HG02852 (cell line): ENCODE data around the gene SYT12.
"Not testable (repeated sequence)": the region's sequence is repeated elsewhere in the genome, so short reads cannot be mapped to it uniquely, and the experiment has no call there.

Experiments used
- ATAC-seq: cut with Tn5 transposase; IDR thresholded peaks from one replicate; pipeline ENCODE4 v1.9.1; 2021; ENCODE audit warnings: mild to moderate bottlenecking, moderate library complexity; ENCODE audit not compliant: unreplicated experiment

Gene SYT12

GRCh38 chr11:66992041-66992440 lies 30.9 kb upstream of the SYT12 start:
- ATAC-seq, result no peak

DNA sequence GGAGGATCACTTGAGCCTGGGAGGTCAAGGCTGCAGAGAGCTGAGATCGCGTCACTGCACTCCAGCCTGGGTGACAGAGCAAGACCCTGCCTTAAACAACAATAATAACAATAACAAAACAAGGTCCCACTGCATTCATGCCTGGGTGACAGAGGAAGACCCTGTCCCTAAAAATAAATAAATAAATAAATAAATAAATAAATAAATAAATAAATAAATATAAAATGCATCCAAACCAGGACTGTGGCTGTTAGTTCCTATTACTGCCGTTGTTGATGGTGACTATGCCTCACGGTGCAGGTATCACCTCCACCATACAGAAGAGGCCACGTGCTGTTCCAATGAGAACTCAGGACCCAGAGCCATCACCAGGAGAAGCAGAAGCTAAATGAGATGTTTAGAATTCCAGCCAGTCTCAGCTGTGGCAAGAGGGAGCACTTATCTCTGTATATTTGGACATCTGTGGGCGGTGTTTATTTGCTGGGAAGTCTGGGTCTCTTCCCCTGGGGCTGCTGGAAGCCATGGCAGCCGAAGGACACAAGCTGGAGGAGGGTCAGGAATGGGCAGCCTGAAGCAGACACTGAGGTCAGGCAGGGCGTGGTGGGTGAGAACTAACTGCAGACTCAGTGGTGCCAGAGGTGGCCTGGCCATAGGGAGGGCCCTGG lies 26.2 kb upstream of the SYT12 start:
- no peak for ATAC-seq

- ATAC-seq, result no peak
These were observed 23.4 kb upstream of the SYT12 start for GRCh38 chr11:66999555-66999954.

- ATAC-seq, result no peak
These were observed 21.6 kb upstream of the SYT12 start for GRCh38 chr11:67001332-67001731.

DNA sequence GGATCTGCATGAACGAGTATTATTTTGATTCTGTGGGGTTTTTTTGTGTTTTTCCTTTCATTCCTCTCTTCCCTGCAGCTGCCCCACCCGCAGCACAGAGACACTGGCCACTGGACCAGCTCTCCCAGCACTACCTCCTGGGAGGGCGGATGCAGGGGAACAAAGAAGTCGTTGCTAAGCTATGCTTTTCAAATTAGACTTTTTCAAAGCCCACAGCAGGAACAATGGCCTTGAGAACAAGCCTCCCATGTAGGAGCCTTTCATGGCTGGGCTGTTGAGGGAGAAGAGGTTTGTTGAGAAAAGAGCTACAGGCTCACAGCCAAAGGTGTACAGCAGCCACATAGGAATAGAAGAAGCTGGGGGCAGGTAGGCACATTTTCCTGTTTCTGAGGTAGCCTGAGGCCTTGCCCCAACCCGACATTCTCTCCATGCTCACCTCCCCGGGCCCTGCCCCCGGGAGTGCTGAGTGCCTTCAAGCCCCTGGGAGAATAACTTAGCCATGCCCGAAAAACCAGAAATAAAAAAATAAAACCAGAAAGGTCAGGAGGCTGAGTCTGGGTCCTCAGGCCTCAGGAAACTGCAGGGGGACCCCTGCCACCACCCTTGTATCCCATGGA lies 20.5 kb upstream of the SYT12 start:
- ATAC-seq, result no peak

DNA sequence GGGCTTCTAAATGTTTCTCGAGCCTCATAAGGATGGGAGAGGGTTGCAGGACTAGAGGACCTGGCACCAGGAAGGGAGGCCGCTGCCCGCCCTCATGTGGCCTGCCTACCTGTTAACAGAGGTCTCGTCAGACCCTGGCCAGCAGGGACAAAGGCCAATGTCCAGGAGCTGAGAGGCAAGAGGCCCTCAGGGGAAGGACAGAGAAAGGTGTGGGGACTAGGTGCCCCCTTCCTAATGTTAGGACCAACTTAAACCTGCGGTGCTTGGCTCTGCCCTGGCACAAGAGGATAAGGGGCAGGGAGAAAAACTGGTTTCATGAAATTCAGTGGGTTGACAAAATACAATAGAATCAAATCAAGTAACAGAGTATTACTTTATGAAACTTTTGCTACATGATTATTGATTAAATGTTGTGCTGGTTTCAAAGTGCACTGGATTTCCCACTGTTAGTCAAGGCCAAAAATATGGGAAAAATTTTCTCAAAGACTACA lies 20.0 kb upstream of the SYT12 start:
- no peak for ATAC-seq

DNA sequence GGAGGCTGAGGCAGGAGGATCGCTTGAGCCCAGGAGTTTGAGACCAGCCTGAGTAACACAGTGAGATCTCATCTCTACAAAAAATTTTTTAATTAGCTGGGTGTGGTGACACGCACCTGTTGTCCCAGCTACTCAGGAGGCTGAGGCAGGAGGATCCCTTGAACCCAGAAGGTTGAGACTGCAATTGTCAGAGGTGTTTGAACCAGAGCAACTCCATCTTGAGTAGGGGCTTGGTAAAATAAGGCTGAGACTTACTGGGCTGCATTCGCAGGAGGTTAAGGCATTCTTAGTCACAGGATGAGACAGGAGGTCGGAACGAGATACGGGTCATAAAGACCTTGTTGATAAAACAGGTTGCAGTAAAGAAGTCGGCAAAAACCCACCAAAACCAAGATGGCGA lies 17.7 kb upstream of the SYT12 start:
- ATAC-seq, result not testable (repeated sequence)

- ATAC-seq, result no peak
These were observed 16.7 kb upstream of the SYT12 start for GRCh38 chr11:67006029-67006884.

DNA sequence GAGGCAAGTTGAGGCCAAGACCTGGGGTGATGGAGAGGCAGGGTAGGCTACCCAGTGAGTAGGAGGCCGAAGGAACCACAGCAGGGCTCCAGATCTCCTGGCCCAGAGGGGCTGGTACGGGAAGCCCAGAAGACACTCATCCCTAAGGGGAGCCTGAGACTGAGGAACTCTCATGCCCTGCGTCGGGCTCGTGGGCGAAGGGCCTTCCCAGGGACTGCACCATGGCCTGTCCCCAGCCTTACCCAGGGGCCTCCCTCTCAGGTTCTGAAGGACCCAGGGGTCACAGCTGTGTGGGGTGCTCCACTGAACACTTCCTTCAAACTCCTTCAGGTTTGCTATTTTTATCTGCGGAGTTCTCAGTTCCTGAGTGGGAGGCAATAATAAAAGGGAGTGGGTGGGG lies 15.8 kb upstream of the SYT12 start:
- ATAC-seq, result no peak

GRCh38 chr11:67010296-67010905 lies 12.5 kb upstream of the SYT12 start:
- ATAC-seq, result no peak

GRCh38 chr11:67013511-67014045 lies 9.4 kb upstream of the SYT12 start:
- no peak for ATAC-seq

DNA sequence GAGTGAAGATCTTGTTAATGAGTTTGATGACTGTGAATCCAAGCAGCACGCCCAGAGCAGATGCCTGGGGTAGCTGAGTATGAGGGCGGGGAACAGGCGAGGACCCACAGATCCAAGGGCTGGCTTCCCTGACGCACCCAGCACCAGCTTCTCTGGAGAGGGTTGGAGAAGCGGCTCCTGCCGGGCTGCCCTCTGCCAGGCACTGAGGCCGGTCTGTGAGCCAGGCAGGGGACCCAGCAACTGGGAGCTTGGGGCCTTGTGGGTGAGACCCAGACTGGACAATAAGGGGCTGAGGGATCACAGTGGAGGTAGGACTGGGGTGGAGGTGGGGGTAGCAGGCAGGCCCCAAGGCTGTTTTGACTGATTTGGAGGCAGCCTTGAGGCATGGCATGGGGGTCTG lies 8.6 kb upstream of the SYT12 start:
- ATAC-seq, result no peak

GRCh38 chr11:67015048-67015447 lies 7.9 kb upstream of the SYT12 start:
- no peak for ATAC-seq

DNA sequence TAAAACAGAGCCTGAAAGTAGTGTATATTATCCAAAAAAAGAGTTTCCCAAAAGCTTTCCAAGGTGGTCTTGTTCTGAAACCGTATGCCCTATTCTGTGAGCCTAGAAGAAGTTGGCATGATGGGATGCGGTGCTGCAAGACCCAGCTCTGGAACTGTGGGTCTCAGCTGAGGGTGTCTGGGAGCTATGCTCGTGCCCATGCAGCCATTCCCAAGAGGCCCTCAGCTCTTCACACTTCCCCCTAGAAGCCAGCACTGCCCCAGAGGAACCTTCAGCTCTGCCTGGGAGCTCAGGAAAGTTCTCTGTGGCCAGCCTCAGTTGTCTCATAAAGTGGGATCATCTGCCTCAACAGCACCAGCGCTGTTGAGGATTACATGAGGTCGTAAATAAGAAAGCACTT lies 6.4 kb upstream of the SYT12 start:
- no peak for ATAC-seq

DNA sequence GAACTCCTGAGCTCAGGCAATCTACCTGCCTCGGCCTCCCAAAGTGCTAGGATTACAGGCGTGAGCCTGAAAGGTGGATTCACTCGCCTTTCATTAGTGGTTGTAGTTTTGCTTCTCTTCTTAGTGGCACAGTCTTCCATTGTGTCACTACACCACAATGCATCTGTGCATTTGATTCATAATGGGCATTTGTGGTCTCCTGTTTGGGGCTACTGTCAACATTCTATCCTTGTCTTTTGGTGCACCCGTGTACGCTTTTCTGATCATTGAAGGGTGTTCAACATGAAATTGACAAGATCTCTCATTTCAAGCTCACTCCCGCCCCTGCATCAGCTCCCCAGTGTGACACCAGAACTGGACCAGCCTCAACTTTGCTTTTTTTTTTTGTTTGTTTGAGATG lies 2.0 kb upstream of the SYT12 start:
- ATAC-seq, result no peak

DNA sequence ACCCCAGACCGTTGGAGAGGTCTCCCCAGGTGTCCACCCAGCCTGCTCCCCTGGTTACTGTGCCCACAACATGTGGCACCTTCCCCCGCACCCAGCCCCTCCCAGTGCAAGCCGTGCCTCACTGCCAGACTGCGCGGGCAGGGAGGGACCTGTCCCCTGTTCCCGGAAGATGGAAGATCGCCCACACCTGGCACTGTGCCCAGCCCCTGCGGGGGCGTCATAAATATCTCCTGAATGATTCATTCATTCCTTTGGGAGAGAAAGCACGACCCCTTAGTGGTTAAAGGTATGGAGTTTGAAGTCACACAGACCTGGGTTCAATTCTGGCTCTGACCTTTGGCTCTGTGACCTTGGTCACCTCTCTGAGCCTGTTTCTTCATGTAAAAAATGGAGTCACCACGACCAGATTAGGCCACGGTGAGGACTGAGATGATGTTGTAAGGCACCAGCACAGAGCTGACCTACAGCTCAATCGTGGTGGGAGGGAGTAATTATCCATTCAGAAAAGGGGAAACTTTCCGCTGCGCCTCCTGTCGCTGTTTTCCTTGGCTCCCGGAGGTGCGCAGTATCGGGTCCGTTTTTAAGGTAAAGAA lies 497 bp upstream of the SYT12 start:
- ATAC-seq, result no peak

- ATAC-seq, result no peak
These were observed 1.0 kb downstream of the SYT12 start for GRCh38 chr11:67023957-67024353.

DNA sequence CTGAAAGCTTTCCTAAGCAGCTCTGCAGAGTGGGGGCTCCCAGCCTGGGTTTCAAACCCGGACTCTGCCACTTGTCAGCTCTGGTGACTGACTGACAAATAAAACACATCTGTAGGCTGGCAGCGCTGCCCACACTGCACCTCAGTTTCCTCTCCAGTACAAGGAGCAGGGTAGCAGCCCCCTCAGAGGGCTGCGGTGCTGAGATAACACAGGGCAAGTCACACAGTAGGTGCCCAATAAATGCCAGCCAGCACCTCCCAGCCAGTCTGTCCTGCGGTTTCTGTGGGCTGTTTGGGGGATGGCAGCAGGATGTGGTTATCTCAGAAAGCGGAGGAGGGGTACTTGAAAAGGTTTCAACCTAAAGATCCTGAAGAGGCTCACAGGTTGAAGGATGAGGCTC lies 1.5 kb downstream of the SYT12 start:
- no peak for ATAC-seq

GRCh38 chr11:67024966-67025365 lies 2.0 kb downstream of the SYT12 start:
- no peak for ATAC-seq

GRCh38 chr11:67025750-67026149 lies 2.8 kb downstream of the SYT12 start:
- ATAC-seq, result no peak

- ATAC-seq, result no peak
These were observed 4.0 kb downstream of the SYT12 start for GRCh38 chr11:67026941-67027340.
